Effector memory CD4-positive, alpha-beta T cell (primary cell): ENCODE results near the gene CCL25.
"Not testable (repeated sequence)": the region's sequence is repeated elsewhere in the genome, so short reads cannot be mapped to it uniquely, and the experiment has no call there.

Source experiments
- DNase-seq, 3 donors: peaks; one replicate each; pipeline ENCODE4 v3.0.0-alpha.2; 2020
- H3K27ac ChIP-seq: 2 replicates; pipeline ENCODE4 v1.7.0; 2013; ENCODE audit warnings: mild to moderate bottlenecking, low read length, moderate library complexity; ENCODE audit not compliant: insufficient read depth, poor library complexity, severe bottlenecking
- H3K27me3 ChIP-seq: replicated peaks from 2 replicates; pipeline ENCODE4 v1.7.0; 2013; ENCODE audit warnings: mild to moderate bottlenecking, low read length; ENCODE audit not compliant: insufficient read depth, control insufficient read depth, poor library complexity, severe bottlenecking
- H3K36me3 ChIP-seq: 2 replicates; pipeline ENCODE4 v1.7.0; 2013; ENCODE audit warnings: mild to moderate bottlenecking, low read length, moderate library complexity; ENCODE audit not compliant: control insufficient read depth, insufficient read depth
- H3K4me1 ChIP-seq: 2 replicates; pipeline ENCODE4 v1.7.0; 2013; ENCODE audit warnings: low read length, mild to moderate bottlenecking; ENCODE audit not compliant: control insufficient read depth, insufficient read depth, poor library complexity, severe bottlenecking
- H3K4me3 ChIP-seq: 2 replicates; pipeline ENCODE4 v1.7.0; 2013; ENCODE audit warnings: low read length, low read depth, mild to moderate bottlenecking; ENCODE audit not compliant: insufficient read depth, poor library complexity, severe bottlenecking
- H3K9me3 ChIP-seq: 2 replicates; pipeline ENCODE4 v1.7.0; 2013; ENCODE audit warnings: mild to moderate bottlenecking, low read length, moderate library complexity; ENCODE audit not compliant: control insufficient read depth

Gene CCL25

DNA sequence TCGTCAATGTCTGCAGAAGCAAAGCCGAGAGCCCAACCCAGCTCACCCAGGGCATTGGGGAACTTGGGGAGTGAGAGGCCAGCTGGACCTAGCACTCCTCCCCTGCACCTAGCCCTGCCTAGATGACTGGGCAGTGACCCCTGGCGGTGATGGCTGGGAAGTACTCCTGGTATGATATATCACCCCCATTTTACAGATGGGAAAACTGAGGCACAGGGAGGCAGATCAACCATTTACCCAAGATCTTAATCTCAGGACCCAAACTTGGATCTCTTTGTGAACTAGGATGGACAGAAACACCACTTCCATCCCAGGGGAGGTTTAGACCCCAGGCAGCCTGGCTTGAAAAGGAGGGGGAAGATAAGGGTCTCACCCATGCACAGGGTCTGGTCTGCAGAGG, 43.5 kb downstream of the CCL25 start:
- H3K4me1 ChIP-seq = no peaks in the 10 kb centered on the region
- H3K4me3 ChIP-seq = no peak overlapping the region
- no peak overlapping the region for H3K27ac ChIP-seq
- no peak for DNase-seq
- H3K36me3 ChIP-seq = no peaks in the 10 kb centered on the region
- peaks cover 20% of the 10 kb centered on the region for H3K9me3 ChIP-seq
- no peaks in the 10 kb centered on the region for H3K27me3 ChIP-seq

DNA sequence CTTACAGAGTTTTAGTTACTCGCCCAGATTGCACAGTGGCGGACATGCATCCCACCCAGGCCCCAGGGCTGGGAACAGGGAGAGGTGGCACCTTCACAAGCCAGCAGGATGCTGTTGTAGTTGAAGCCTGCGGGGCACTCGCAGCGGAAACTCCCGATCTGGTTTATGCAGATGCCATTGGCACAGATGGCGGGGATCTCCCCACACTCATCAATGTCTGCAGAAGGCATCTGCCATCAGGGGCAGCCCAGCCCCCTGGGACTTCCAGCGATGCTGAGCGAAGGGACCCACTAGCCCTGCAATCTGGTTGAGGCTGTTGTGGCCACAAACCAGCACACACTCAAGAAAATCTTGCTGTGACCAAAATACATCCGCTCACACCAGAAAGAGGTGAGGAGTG, 44.6 kb downstream of the CCL25 start:
- Histone ChIP-seq H3K27me3 (no peaks in the 10 kb centered on the region), H3K4me3 (no peak overlapping the region), H3K4me1 (no peaks in the 10 kb centered on the region), H3K9me3 (peaks cover 20% of the 10 kb centered on the region), H3K27ac (no peak overlapping the region), H3K36me3 (no peaks in the 10 kb centered on the region)
- no peak for DNase-seq

DNA sequence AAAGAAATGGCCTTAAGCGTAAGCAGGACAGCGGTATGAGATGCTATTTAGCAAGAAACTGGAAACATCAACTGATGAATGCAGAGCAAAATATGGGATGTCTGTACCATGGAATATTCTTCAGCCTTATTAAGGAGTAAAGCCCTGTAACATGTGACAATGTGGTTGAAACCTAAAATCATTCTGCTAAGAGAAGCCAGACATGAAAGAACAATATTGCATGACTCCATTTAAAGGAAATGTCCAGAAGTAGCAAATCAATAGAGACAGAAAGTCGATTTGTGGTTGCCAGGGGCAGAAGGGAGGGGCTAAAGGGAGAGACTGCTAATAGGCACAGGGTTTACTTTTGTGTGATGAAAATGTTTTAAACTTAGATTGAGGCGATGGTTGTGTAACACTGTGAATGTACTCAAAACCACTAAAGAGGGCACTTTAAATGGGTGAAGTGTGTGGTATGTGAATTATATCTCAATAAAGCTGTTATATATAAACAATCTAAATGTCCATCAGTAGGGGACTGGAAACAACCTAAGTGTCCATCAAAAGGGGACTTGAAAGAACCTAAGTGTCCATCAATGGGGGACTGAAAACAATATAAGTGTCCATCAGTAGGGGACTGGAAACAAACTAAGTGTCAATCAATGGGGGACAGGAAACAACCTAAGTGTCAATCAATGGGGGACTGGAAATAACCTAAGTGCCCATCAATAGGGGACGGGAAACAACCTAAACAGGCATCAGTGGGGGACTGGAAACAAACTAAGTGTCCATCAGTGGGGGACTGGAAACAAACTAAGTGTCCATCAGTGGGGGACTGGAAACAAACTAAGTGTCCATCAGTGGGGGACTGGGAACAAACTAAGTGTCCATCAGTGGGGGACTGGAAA, 45.4 kb downstream of the CCL25 start:
- Histone ChIP-seq H3K36me3 (no peaks in the 10 kb centered on the region), H3K4me3 (no peak overlapping the region), H3K27me3 (no peaks in the 10 kb centered on the region), H3K4me1 (no peaks in the 10 kb centered on the region), H3K9me3 (peaks cover 20% of the 10 kb centered on the region), H3K27ac (no peak overlapping the region)
- DNase-seq = no peak

DNA sequence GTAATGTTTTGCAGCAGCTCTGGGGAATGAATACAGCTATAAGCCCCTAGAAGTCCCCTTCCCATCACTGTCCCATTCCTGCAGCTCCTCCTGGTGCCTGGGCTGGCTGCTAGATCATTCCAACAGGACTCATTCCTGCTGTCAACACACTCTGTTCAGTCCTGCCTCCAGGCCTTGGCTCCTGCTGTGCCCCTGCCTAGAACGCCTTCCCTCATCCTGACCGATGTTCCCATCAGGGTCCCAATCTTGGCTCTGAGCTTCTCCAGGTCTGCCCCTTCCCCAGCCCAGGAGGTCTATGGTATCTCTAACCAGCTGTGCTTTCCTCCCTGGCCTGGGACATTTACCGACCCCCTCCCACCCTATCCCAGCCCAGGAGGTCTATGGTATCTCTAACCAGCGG, 48.8 kb downstream of the CCL25 start:
- DNase-seq = no peak
- Histone ChIP-seq H3K27me3 (no peaks in the 10 kb centered on the region), H3K27ac (no peak overlapping the region)

DNA sequence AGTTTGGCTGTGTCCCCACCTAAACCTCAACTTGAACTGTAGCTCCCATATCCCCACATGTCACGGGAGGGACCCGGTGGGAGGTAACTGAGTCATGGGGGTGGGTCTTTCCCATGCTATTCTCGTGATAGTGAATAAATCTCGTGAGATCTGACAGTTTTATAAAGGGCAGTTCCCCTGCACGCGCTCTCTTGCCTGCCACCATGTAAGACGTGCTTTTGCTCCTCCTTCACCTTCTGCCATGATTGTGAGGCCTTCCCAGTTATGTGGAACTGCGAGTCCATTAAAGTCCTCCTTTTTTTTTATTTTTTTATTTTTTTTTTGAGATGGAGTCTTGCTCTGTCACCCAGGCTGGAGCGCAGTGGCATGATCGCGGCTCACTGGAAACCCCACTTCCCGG, 49.4 kb downstream of the CCL25 start:
- H3K27ac ChIP-seq, H3K4me3 ChIP-seq, H3K36me3 ChIP-seq, H3K27me3 ChIP-seq, H3K9me3 ChIP-seq, H3K4me1 ChIP-seq, DNase-seq: not testable (repeated sequence)

More for the DNA sequence above, 48.8 kb downstream of the CCL25 start:
- H3K9me3 ChIP-seq = peaks cover 3% of the 10 kb centered on the region
- no peaks in the 10 kb centered on the region for H3K36me3 ChIP-seq
- H3K4me1 ChIP-seq = no peaks in the 10 kb centered on the region
- no peak overlapping the region for H3K4me3 ChIP-seq

DNA sequence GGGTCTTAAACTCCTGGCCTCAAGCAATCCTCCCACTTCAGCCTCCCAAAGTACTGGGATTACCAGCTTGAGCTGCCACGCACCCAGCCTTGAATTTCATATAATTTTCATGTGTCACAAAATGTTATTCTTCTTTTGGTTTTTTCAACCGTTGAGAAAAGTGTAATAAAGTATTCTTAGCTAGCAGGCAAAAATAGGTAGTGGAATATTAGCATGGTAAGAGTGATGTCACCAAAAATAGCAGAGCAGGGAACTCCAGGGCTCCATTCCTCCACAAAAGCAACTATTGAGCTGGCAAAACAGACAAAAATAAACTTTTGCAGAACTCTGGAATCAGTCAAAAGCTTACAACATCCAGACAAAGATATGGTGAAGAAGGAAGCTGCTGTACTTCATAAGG, 52.9 kb downstream of the CCL25 start:
- Histone ChIP-seq H3K27me3 (no peaks in the 10 kb centered on the region), H3K27ac (no peak overlapping the region), H3K36me3 (no peaks in the 10 kb centered on the region), H3K9me3 (no peaks in the 10 kb centered on the region), H3K4me3 (no peak overlapping the region), H3K4me1 (no peaks in the 10 kb centered on the region)
- no peak for DNase-seq

DNA sequence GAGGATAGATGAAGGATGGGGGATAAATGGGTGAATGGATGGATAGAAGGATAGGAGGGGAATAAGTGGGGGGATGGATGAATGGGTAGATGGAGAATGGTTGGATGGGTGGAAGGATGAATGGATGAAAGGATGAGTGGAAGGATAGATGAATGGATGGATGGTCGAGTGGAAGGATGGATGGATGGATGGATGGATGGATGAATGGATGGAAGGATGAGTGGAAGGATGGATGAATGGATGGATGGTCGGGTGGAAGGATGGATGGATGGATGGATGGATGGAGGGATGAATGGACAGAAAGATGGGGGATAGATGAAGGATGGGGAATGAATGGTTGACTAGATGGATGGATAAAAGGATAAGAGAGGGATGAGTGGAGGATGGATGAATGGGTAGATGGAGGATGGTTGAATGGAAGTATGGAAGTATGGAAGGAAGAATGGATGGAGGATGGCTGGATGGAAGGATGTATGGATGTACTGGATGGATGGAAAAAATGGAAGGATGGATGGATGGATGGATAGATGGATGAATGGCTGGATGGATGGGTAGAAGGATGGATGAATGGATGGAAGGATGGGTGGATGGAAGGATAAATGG, 54.8 kb downstream of the CCL25 start:
- Histone ChIP-seq H3K27ac (no peak overlapping the region), H3K9me3 (no peaks in the 10 kb centered on the region), H3K4me1 (no peaks in the 10 kb centered on the region), H3K4me3 (no peak overlapping the region), H3K36me3 (no peaks in the 10 kb centered on the region), H3K27me3 (no peaks in the 10 kb centered on the region)
- no peak for DNase-seq

DNA sequence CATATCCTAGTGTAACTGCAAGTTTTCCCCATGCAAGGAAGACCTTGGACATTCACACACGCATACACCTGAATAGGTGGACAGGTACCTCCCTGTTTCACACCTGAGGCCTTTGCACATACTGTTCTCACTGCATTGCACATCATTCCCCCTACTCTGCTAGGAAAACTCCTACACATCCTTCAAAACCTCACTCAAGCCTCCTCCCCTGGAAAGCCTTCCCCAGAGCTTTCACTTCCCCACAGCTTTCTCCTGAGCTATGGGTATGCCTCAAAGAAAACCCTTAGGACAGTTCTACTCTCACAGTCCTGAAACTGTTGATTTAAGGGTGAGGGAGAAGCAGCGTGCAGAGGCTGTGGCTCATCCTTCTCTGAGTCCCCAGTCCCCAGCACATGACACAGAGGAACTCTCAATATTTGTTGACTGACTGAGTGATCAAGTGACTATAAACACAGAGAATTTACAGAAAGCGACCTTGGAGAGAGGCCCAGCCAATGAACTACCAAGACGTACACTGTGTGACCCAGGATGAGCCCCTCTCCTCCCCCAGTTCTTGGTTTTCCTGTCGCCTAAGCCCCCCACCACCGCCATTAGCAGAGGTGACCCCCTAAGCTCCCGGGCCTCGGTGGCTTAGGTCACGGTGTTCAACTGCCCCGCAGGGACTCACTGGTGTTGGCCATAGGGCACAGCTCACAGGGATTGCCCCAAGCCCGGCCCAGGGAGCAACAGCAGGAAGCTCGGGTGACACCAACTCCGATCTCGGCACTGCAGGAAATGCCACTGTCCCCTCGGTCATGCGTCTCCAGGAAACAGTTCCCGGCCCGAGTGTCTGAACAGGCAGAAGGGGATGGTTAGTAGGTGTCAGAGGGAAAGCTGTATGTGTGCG, 56.2 kb downstream of the CCL25 start:
- H3K27me3 ChIP-seq = no peaks in the 10 kb centered on the region
- no peaks in the 10 kb centered on the region for H3K9me3 ChIP-seq

DNA sequence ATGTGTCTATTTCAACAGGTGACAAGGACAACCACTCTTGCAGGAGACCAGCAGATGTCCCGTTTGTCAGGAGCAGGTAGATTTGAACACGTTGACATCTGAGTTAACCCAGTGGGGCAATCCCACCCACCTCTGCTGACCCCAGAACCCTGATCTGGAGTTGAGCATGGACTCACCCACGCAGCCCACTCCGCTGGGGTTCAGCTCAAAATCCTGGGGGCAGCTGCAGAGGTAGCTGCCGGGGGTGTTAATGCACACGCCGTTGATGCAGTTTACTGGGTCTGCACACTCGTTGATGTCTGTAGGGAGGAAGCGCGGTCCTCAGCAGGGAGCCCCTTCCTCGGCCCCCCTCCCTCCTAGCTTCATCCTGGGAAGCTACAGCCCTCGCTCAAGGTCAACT, 56.9 kb downstream of the CCL25 start:
- DNase-seq = no peak
- H3K36me3 ChIP-seq = no peaks in the 10 kb centered on the region
- H3K9me3 ChIP-seq = no peaks in the 10 kb centered on the region
- H3K27me3 ChIP-seq = no peaks in the 10 kb centered on the region
- no peak overlapping the region for H3K27ac ChIP-seq
- no peaks in the 10 kb centered on the region for H3K4me1 ChIP-seq
- no peak overlapping the region for H3K4me3 ChIP-seq

More for the DNA sequence above, 56.2 kb downstream of the CCL25 start:
- Histone ChIP-seq H3K27ac (no peak overlapping the region), H3K4me3 (no peak overlapping the region), H3K36me3 (no peaks in the 10 kb centered on the region), H3K4me1 (no peaks in the 10 kb centered on the region)
- DNase-seq = no peak
